Keratinocyte (primary cell): ENCODE measurements around the gene ANKFN1. TPM values are rescaled to one million over a fixed set of nuclear protein-coding genes. Genes with fewer than 3 reads are reported as not detected.

Source experiments
- DNase-seq: peaks from one replicate; pipeline ENCODE4 v3.0.0-alpha.2; 2011; ENCODE audit warnings: low read depth, missing footprints, low spot score
- FAIRE-seq: peaks from 2 replicates; lab custom pipeline; 2011; peaks lifted over from hg19 to GRCh38; lab: Jason Lieb, UNC
- H2AFZ ChIP-seq: 2 replicates; pipeline ENCODE4 v1.6.0; 2012; ENCODE audit warnings: low read length, control low read depth, inconsistent platforms; ENCODE audit not compliant: control insufficient read depth
- H3K27ac ChIP-seq: 2 replicates; pipeline ENCODE4 v1.5.1; 2011; ENCODE audit warnings: low read length; ENCODE audit not compliant: control insufficient read depth, insufficient read depth
- H3K27me3 ChIP-seq: 3 replicates; pipeline ENCODE4 v1.6.0; 2011; ENCODE audit warnings: low read length; ENCODE audit not compliant: control insufficient read depth, insufficient read depth; ENCODE audit errors: extremely low read depth
- H3K36me3 ChIP-seq, 2 experiments: 2 replicates in 1 of 2; 3 replicates in 1 of 2; pipeline ENCODE4 v1.5.1; 2011; ENCODE audit warnings: low read length in 2 of 2, mild to moderate bottlenecking in 1 of 2; ENCODE audit not compliant: control insufficient read depth in 2 of 2, insufficient read depth in 2 of 2; ENCODE audit errors: extremely low read depth in 1 of 2
- H3K4me1 ChIP-seq: 3 replicates; pipeline ENCODE4 v1.5.1; 2011; ENCODE audit warnings: low read length; ENCODE audit not compliant: control insufficient read depth, insufficient read depth; ENCODE audit errors: extremely low read depth
- H3K4me2 ChIP-seq: 3 replicates; pipeline ENCODE4 v1.6.0; 2011; ENCODE audit warnings: low read depth, low read length; ENCODE audit not compliant: control insufficient read depth, insufficient read depth; ENCODE audit errors: extremely low read depth
- H3K4me3 ChIP-seq, 3 experiments: fragments of 200-600 bp in 1 of 3; sonication (generic) in 1 of 3; 2 replicates in 2 of 3; 3 replicates in 1 of 3; pipeline ENCODE4 v1.5.1; 2011 to 2016; ENCODE audit warnings: low read length in 3 of 3, mild to moderate bottlenecking in 3 of 3, control low read depth in 2 of 3, inconsistent platforms in 1 of 3, low read depth in 1 of 3, mixed read lengths in 1 of 3, mixed run types in 1 of 3, moderate library complexity in 1 of 3; ENCODE audit not compliant: control insufficient read depth in 2 of 3, insufficient read depth in 2 of 3; ENCODE audit errors: extremely low read depth in 1 of 3
- H3K79me2 ChIP-seq: 2 replicates; pipeline ENCODE4 v1.6.0; 2012; ENCODE audit warnings: low read length; ENCODE audit not compliant: control insufficient read depth, insufficient read depth
- H3K9ac ChIP-seq: 3 replicates; pipeline ENCODE4 v1.6.0; 2011; ENCODE audit warnings: low read length; ENCODE audit not compliant: control insufficient read depth, insufficient read depth; ENCODE audit errors: extremely low read depth
- H3K9me1 ChIP-seq: 3 replicates; pipeline ENCODE4 v1.6.0; 2011; ENCODE audit warnings: low read length; ENCODE audit not compliant: control insufficient read depth, insufficient read depth; ENCODE audit errors: extremely low read depth
- H3K9me3 ChIP-seq: 2 replicates; pipeline ENCODE4 v1.5.1; 2012; ENCODE audit warnings: low read depth, low read length; ENCODE audit not compliant: control insufficient read depth
- H4K20me1 ChIP-seq: 3 replicates; pipeline ENCODE4 v1.6.0; 2011; ENCODE audit warnings: low read length; ENCODE audit not compliant: control insufficient read depth, insufficient read depth; ENCODE audit errors: extremely low read depth
- CTCF ChIP-seq, 3 experiments: IDR thresholded peaks in 1 of 3; conservative IDR thresholded peaks in 1 of 3; optimal IDR thresholded peaks in 1 of 3; 2 replicates in 2 of 3; 3 replicates in 1 of 3; pipeline versions ENCODE3 to v1.5.1; 2011; ENCODE audit warnings: low read length in 3 of 3, mild to moderate bottlenecking in 3 of 3, moderate library complexity in 2 of 3, control low read depth in 1 of 3, inconsistent platforms in 1 of 3; ENCODE audit not compliant: insufficient read depth in 2 of 3; ENCODE audit errors: extremely low read depth in 1 of 3
- EZH2 ChIP-seq: IDR thresholded peaks from one replicate; pipeline ENCODE4 v1.6.1; 2012; ENCODE audit warnings: inconsistent platforms, mild to moderate bottlenecking, low read length, moderate library complexity
- dilution Hi-C: fragments of 300-500 bp; cut with MboI; formaldehyde crosslinking; loops from one replicate; pipeline ENCODE4 v1.7.0; 2020; ENCODE audit warnings: low sequenced_read_pairs; ENCODE audit not compliant: extremely low pct_ligation_motif_present
- polyA plus RNA-seq, 5 experiments: library from polyadenylated mRNA; depleted of rRNA in 3 of 5; stranded (reverse) in 3 of 5; stranded (forward) in 1 of 5; unstranded in 1 of 5; fragments of >200 nt; gene quantifications; 1 replicate in 1 of 5; 2 replicates in 3 of 5; 3 replicates in 1 of 5; pipeline versions ENCODE4 v1.2.1 to v1.2.3, GENCODE V29; 2011 to 2012; ENCODE audit warnings: missing spikeins in 2 of 5, low read depth in 1 of 5, low replicate concordance in 1 of 5

Gene ANKFN1
- polyA plus RNA-seq, 1 donor (not counting 4 experiments of a cell fraction or from before 2014, with no cell fraction given) = 0.12 TPM

- TF ChIP-seq EZH2 (no peak), CTCF (optimal IDR thresholded peaks at IDR 0.05 in 1 of 3, IDR thresholded peaks at IDR 0.05 in 1 of 3, conservative IDR thresholded peaks at IDR 0.05 in 1 of 3; ENCODE audit: extremely low read depth in 1 of 3, insufficient read depth in 2 of 3, low read length in 3 of 3) (no peak)
- no peak overlapping the region for H3K9ac ChIP-seq
- no peaks in the 10 kb centered on the region for H3K27me3 ChIP-seq
- no peaks in the 10 kb centered on the region for H3K36me3 ChIP-seq
- dilution Hi-C loops = no loop called here
- FAIRE-seq (no peak), DNase-seq (no peak)
- H3K79me2 ChIP-seq = no peaks in the 10 kb centered on the region
- H3K9me1 ChIP-seq = no peaks in the 10 kb centered on the region
- no peak overlapping the region for H3K4me3 ChIP-seq
- H3K9me3 ChIP-seq = no peaks in the 10 kb centered on the region
- no peaks in the 10 kb centered on the region for H3K4me1 ChIP-seq
- H3K27ac ChIP-seq = no peak overlapping the region
- no peak overlapping the region for H3K4me2 ChIP-seq
- H2AFZ ChIP-seq = no peak overlapping the region
- no peaks in the 10 kb centered on the region for H4K20me1 ChIP-seq
Measured at GRCh38 chr17:56521414-56522141, 368.3 kb downstream of the ANKFN1 start.

GRCh38 chr17:56523042-56523441 is 369.8 kb downstream of the ANKFN1 start:
- Histone ChIP-seq H3K27me3 (no peaks in the 10 kb centered on the region), H3K9me1 (no peaks in the 10 kb centered on the region), H3K79me2 (no peaks in the 10 kb centered on the region), H3K9ac (no peak overlapping the region), H3K4me2 (no peak overlapping the region), H3K4me3 (no peak overlapping the region), H3K27ac (no peak overlapping the region), H2AFZ (no peak overlapping the region), H3K9me3 (no peaks in the 10 kb centered on the region), H4K20me1 (no peaks in the 10 kb centered on the region), H3K36me3 (no peaks in the 10 kb centered on the region), H3K4me1 (no peaks in the 10 kb centered on the region)
- DNase-seq = no peak
- no peak for FAIRE-seq
- TF ChIP-seq CTCF (optimal IDR thresholded peaks at IDR 0.05 in 1 of 3, IDR thresholded peaks at IDR 0.05 in 1 of 3, conservative IDR thresholded peaks at IDR 0.05 in 1 of 3; ENCODE audit: extremely low read depth in 1 of 3, insufficient read depth in 2 of 3, low read length in 3 of 3) = no peak
- no peak for TF ChIP-seq EZH2
- dilution Hi-C loops = no loop called here
